ENCODE results near the gene ZFAND3. TPM values are rescaled to one million over a fixed set of nuclear protein-coding genes. Genes with fewer than 3 reads are reported as not detected.

ZFAND3 gene
- total and polyA plus RNA-seq, 8 donors: 65.9 to 125 (median 118) TPM

- no peak overlapping the region for H3K4me3 ChIP-seq
- no peak for ATAC-seq
- H3K36me3 ChIP-seq: peaks cover 0 to 38% of the 10 kb centered on the region in 2 donors
- H3K4me1 ChIP-seq: no peaks in the 10 kb centered on the region
- no peaks in the 10 kb centered on the region for H3K9me3 ChIP-seq
- intact Hi-C loops (cut with DNase I): no loop called here
- no peak for TF ChIP-seq CTCF (IDR thresholded peaks at IDR 0.05)
- H3K27ac ChIP-seq: no peak overlapping the region
- DNase-seq: no peak
- H3K27me3 ChIP-seq: no peaks in the 10 kb centered on the region
Measured at GRCh38 chr6:38064431-38064830, 244.9 kb downstream of the ZFAND3 start.

GRCh38 chr6:38065734-38066305 lies 246.3 kb downstream of the ZFAND3 start:
- Histone ChIP-seq H3K4me1 (no peaks in the 10 kb centered on the region), H3K27me3 (no peaks in the 10 kb centered on the region), H3K27ac (no peak overlapping the region), H3K4me3 (no peak overlapping the region), H3K36me3 (peaks cover 0 to 38% of the 10 kb centered on the region in 2 donors), H3K9me3 (no peaks in the 10 kb centered on the region)
- no peak for ATAC-seq
- intact Hi-C loops (cut with DNase I): no loop called here
- DNase-seq: no peak
- no peak for TF ChIP-seq CTCF (IDR thresholded peaks at IDR 0.05)

- Histone ChIP-seq H3K36me3 (peaks cover 0 to 26% of the 10 kb centered on the region in 2 donors), H3K4me3 (no peak overlapping the region), H3K27ac (no peak overlapping the region), H3K27me3 (no peaks in the 10 kb centered on the region), H3K4me1 (no peaks in the 10 kb centered on the region), H3K9me3 (no peaks in the 10 kb centered on the region)
- DNase-seq (no peak), ATAC-seq (no peak)
- intact Hi-C loops (cut with DNase I): no loop called here
- no peak for TF ChIP-seq CTCF (IDR thresholded peaks at IDR 0.05)
Measured at GRCh38 chr6:38067263-38067980, 247.9 kb downstream of the ZFAND3 start.

GRCh38 chr6:38068854-38069590 lies 249.5 kb downstream of the ZFAND3 start:
- ATAC-seq (no peak), DNase-seq (no peak)
- no peaks in the 10 kb centered on the region for H3K27me3 ChIP-seq
- H3K36me3 ChIP-seq: peaks cover 0 to 12% of the 10 kb centered on the region in 2 donors
- no peak for TF ChIP-seq CTCF (IDR thresholded peaks at IDR 0.05)
- H3K4me3 ChIP-seq: no peak overlapping the region
- intact Hi-C loops (cut with DNase I): no loop called here
- no peak overlapping the region for H3K27ac ChIP-seq
- no peaks in the 10 kb centered on the region for H3K4me1 ChIP-seq
- no peaks in the 10 kb centered on the region for H3K9me3 ChIP-seq

GRCh38 chr6:38077488-38078030 lies 258.0 kb downstream of the ZFAND3 start:
- no peaks in the 10 kb centered on the region for H3K9me3 ChIP-seq
- no peak for TF ChIP-seq CTCF (IDR thresholded peaks at IDR 0.05)
- H3K36me3 ChIP-seq: no peaks in the 10 kb centered on the region
- ATAC-seq (no peak), DNase-seq (no peak)
- H3K27me3 ChIP-seq: no peaks in the 10 kb centered on the region
- H3K4me1 ChIP-seq: no peaks in the 10 kb centered on the region
- H3K27ac ChIP-seq: no peak overlapping the region
- intact Hi-C loops (cut with DNase I): no loop called here
- no peak overlapping the region for H3K4me3 ChIP-seq
